NK-92 (cell line): ENCODE results near the gene CDC45.

Experiments
- DNase-seq: peaks from one replicate; lab custom pipeline; 2025; ENCODE audit not compliant: unreplicated experiment; lab: John Stamatoyannopoulos, UW

CDC45 gene

DNA sequence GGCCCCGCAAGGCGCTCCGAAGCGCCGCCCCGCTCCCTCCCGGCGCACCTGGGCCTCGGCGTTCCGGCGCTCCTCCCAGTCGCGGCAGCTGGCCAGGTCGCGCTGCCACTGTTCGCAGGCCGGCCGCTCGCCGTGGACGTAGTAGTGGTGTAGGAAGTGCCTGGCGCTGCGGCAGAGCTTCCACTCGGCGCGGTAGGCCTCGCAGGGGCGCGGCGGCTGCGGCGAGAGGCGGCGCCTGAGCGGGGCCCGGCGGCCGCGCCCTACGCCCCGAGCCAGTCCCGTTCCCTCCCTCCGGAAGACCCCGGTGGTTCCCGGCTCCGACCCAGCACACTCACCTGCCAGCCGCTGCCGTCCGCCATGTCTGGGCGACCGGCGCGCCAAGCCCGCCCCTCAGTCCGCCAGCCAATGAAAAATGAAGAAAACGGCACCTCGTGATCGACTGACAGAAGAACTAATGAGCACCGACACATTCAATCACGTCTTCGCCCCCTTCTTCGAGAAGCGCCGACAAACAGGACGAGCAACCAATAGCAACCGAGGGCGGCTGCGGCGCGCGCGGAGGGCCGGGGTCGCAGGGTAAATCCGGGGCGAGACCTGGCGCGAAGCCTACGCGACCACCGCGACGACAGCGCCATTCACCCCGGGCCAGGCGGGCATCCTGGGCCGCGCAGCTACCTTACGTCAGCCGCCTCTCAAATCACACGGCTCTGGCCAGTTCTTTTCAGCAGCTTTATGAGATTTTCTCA lies 32.2 kb upstream of the CDC45 start, which contains the start of gene C22orf39:
Gene C22orf39, minus strand, starts transcription at position 382 of the 746 bp plus-strand sequence. Its CDS starts 23 bp downstream, at position 359.
- peak; percentile 35 for DNase-seq

DNA sequence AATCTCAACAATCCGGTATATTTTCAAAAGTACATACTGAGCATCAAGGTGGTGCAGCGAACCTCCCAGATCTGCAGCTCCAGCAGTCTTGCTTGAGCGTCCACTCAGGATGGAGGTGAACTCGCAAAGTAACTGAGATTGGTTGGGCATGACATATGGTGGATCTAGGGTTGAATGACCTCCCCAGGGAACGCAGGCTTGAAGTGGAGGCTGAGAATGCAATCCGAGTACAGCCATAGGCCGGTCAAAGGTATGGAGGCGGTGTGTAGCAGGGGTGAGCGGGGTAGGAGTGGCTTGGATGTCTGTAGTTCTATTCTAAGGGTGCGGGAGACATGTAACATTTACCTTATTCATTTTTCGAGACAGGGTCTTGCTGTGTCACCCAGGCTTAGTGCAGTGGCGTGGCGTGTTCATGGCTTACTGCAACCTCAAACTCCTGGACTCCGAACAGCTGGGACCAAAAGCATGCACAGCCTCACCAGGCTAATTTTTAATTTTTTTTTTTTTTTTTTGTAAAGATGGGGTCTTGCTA lies 31.6 kb upstream of the CDC45 start:
- no peak for DNase-seq

GRCh38 chr22:19448739-19449421 lies 30.8 kb upstream of the CDC45 start:
- DNase-seq, result no peak

- no peak for DNase-seq
Measured at GRCh38 chr22:19449422-19449767, 30.3 kb upstream of the CDC45 start.

- DNase-seq, result no peak
Measured at GRCh38 chr22:19450363-19451175, 29.2 kb upstream of the CDC45 start.

DNA sequence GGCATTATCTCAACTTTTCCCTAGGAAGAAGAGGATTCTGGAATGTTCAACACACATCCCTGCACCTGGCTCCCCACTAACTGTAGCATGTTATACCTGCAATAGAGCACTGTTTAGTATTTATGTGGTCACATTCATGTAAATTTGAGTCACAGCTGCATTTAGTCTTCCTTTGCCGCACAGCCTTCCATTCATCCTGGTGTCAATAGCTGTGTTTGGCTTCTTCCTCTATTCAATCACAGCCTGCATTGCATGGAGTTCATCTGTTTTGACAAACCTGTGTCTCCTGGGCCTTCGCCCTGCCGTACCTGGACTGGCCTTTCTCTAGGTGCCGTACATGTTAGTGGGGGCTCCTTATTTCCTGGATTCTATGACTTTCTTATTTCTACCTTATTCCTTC lies 28.1 kb upstream of the CDC45 start:
- DNase-seq, result no peak

DNA sequence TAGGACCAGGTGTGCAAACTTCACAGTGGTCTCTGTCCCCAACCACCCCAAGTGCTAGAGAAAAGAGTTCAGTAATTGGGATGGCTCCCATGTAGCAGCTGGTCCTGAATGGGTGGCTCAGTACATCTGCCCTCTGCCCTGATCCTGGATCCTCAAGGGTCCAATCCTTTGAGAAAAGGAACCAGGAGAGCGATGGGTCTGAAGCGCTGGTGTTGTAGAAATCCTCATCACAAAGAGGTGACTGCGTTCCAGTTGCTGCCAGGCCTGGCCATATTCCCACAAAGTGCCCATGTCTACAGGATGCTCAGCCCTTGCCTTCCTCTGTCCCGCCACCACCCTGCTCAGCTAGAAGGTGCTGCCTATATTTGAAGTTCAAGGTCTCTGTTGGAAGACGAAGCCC lies 26.0 kb upstream of the CDC45 start:
- no peak for DNase-seq

DNA sequence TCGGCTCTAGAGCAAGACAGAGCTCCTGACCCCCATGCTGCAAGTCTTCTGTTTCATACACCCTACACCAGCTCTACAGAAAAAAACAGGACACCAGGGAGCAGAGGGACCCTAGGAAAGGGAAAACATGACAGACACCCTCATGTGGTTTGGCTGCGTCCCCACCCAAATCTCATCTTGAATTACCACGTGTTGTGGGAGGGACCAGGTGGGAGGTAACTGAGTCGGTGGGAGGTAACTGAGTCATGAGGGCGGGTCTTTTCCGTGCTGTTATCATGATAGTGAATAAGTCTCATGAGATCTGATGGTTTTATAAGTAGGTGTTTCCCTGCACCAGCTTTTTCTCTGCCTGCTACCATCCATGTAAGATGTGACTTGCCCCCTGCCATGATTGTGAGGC lies 25.6 kb upstream of the CDC45 start:
- DNase-seq, result no peak

DNA sequence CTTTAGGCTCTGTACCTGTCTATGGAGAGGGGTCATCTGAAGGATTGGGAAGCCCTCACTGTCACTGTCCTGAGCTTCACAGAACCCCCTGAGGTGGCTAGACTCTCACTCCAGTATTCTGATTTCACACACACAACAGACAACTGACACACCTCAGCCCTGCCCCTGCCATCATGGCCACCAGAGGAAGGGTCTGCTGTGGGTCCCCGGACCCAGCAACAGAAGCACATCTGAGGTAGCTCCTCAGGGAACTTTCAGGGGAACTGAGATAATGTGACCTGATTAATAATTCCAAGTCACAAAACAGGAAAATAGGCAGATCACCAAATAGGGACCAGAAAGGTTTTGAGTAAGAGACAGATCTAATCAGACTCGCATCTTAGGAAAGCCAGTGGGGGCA lies 24.7 kb upstream of the CDC45 start:
- no peak for DNase-seq

DNA sequence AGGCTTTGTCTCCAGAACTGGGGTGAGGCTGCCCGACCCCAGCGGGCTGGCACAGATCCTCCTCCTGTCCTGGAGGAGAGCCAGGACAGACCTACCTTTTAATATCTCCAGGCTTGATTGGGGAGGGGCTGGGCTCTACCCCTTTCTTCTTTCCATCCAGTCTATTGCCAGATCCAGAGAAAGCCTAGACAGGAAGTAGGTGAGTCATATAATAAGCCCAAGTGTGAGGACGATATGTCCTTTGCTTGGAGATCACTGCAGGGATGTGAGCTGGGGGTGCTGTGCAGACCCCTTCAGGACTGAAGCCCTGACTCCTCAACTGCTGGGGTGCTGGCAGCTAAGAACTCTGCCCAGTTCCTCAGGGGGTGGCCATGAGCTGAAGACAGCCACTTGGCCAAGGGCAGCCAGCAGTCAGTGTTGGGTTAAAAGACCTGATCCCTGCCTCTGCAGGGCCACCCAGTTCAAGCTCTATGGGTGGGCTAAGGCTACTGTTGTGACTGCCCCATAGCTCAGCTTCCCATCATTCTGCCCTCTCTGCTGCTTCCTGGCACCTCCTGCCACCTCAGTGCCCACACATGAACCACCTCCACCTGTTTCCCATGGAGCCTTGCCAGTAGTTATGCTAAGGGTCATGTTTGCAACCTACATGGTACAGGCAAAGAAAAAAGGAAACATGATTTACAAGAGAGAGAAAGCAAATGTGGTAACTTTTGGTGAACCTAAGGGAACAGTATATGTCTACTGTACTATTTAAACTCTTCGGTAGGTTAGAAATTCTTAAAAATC lies 23.9 kb upstream of the CDC45 start:
- no peak for DNase-seq

DNA sequence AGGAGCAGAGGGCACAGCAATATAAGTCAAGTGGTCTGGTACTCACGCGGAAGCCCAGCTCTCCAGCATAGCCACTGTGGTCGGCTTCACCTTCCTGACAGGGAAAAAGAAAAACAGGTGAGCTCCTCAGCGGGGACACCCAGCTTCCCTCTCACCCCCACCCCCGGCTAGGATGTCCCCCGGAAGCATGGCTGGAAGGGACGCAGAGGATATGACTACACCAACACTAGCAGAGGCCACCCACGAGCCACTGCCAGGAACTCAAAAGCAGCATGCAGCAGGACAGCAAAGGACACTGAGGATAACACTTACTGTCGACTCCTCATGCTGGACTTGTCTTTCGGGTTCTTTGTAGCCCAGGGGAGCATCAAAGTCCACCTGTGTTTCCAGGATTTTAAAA lies 23.2 kb upstream of the CDC45 start:
- DNase-seq, result no peak

DNA sequence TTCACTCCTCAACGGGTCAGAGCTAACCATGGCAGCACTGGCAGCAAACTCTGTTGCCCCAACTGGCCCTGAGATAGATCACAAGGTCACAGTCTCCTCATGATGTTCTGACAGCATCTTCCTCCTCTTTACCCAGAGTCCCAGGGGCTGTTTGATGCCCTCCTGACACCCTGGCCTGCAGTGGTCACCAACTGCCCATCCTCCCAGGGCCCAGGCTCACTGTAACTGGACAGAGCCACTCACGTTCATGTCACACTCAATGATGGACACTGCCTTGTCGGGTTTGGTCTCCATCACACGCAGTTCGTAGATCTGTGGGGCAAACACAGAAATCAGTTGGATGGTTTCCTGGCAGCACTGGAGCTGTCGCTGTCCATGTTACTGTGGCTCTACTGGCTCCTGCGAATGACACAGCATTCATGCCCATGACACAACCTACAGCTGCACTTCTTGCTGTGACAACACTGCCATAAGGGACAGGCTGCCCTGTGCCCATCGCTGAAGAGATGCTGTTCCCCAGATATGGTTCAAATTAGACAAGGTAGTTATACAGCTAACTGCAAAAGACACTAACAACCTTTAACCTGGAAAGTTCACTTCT lies 21.8 kb upstream of the CDC45 start:
- no peak for DNase-seq

- DNase-seq, result no peak
Measured at GRCh38 chr22:19460036-19460435, 19.7 kb upstream of the CDC45 start.

GRCh38 chr22:19461506-19461905 lies 18.2 kb upstream of the CDC45 start:
- no peak for DNase-seq

DNA sequence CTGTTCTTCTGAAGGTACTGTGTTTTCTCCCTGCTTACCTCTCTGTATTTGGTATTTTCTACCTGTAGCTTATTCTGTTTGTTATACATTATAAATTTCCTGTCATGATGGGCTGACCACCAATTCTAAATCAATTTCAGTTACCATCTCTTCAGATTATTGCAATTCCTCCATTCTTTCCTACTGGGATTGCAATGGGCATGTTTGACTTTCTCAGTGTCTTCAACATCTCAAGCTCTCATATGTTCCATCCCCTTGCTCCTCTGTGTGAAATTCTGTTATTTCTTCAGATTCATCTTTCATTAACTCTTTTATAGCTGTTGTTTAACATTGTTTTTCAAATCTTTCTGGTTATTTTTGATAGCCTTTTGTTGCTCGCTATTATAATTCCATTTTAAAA lies 16.7 kb upstream of the CDC45 start:
- DNase-seq, result no peak

- DNase-seq, result no peak
Measured at GRCh38 chr22:19463491-19464469, 15.9 kb upstream of the CDC45 start.

DNA sequence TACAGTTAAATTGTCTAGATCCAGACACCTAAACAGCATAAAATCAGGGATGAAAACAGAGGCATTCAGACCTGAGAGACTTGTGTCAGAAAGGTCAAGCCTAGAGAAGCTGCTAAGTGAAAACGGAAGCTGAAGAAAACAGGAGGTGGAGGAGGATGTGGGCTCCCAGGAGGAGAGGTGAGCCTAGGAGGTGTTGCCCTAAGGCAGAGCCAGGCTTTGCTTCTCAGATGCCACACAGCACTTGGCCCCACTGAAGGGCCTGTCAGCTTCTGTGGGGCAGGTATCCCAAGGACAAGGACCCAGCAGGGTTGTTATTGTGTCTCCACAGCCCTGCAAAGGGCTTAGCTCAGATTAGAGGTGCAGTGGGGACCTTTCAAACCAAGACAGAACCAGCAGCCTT lies 15.2 kb upstream of the CDC45 start:
- no peak for DNase-seq

DNA sequence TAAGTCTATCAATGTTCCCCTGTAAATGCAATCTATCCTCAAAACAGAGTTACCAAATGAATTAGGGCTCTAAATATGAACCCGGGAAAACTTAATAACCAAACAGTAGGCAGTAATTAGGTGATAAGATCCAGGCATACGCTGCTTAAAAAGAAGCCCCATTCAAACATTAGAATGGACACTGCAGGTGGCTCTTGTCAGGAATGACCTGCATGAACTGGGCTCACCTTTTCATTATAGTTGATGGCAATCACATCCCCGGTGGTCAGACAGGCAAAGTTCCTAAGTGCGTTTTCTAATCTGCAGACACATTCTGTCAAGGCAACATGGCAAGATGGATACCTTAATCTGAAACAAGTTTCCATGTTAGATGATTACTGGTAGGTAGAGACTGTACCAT lies 14.7 kb upstream of the CDC45 start:
- DNase-seq, result no peak

- no peak for DNase-seq
Measured at GRCh38 chr22:19466126-19466716, 13.5 kb upstream of the CDC45 start.
